M059J (cell line): ENCODE measurements around the gene DTNB. TPM values are rescaled to one million over a fixed set of nuclear protein-coding genes. Genes with fewer than 3 reads are reported as not detected.
"Not testable (repeated sequence)": the region's sequence is repeated elsewhere in the genome, so short reads cannot be mapped to it uniquely, and the experiment has no call there.

Source experiments
- DNase-seq: peaks from one replicate; pipeline ENCODE4 v3.0.0-alpha.2; 2012; ENCODE audit warnings: low read depth
- total RNA-seq: library from RNA; depleted of rRNA; stranded (reverse); fragments of >200 nt; shearing (Covaris generic); gene quantifications from 2 replicates; pipeline ENCODE4 v1.2.3, GENCODE V29; 2014

The DTNB gene
- total RNA-seq, 1 experiment from 2014 or later, result 12.2 TPM

GRCh38 chr2:25420820-25421237 lies 252.5 kb downstream of the DTNB start:
- no peak for DNase-seq

- no peak for DNase-seq
These were observed 253.6 kb downstream of the DTNB start for GRCh38 chr2:25419678-25420242.

GRCh38 chr2:25418944-25419677 lies 254.3 kb downstream of the DTNB start:
- no peak for DNase-seq

- DNase-seq, result peak; percentile 2
These were observed 255.5 kb downstream of the DTNB start for GRCh38 chr2:25417715-25418369.

- no peak for DNase-seq
These were observed 256.7 kb downstream of the DTNB start for GRCh38 chr2:25416674-25417073.

GRCh38 chr2:25414781-25415180 lies 258.6 kb downstream of the DTNB start:
- no peak for DNase-seq

- not testable (repeated sequence) for DNase-seq
These were observed 260.0 kb downstream of the DTNB start for GRCh38 chr2:25413409-25413808.

GRCh38 chr2:25411753-25412152 lies 261.6 kb downstream of the DTNB start:
- DNase-seq, result no peak

- DNase-seq, result no peak
These were observed 262.1 kb downstream of the DTNB start for GRCh38 chr2:25411281-25411680.

GRCh38 chr2:25410370-25410769 lies 263.0 kb downstream of the DTNB start:
- DNase-seq, result no peak

GRCh38 chr2:25409468-25409867 lies 263.9 kb downstream of the DTNB start:
- no peak for DNase-seq

- DNase-seq, result no peak
These were observed 264.3 kb downstream of the DTNB start for GRCh38 chr2:25409044-25409443.

GRCh38 chr2:25405611-25406295 lies 267.6 kb downstream of the DTNB start:
- no peak for DNase-seq

- not testable (repeated sequence) for DNase-seq
These were observed 270.1 kb downstream of the DTNB start for GRCh38 chr2:25403120-25403760.

GRCh38 chr2:25402477-25402876 lies 270.9 kb downstream of the DTNB start:
- no peak for DNase-seq

GRCh38 chr2:25401307-25402026 lies 271.9 kb downstream of the DTNB start:
- no peak for DNase-seq

GRCh38 chr2:25400576-25401216 lies 272.7 kb downstream of the DTNB start:
- DNase-seq, result no peak

- no peak for DNase-seq
These were observed 273.2 kb downstream of the DTNB start for GRCh38 chr2:25400169-25400568.

GRCh38 chr2:25398534-25398933 lies 274.8 kb downstream of the DTNB start:
- DNase-seq, result no peak

GRCh38 chr2:25397777-25398176 lies 275.6 kb downstream of the DTNB start:
- no peak for DNase-seq

- no peak for DNase-seq
These were observed 284.2 kb downstream of the DTNB start for GRCh38 chr2:25389161-25389560.
